ENCODE results near the gene LOXHD1.
A peak's percentile ranks its signal among the peaks of the same experiment; 100 is the strongest.

LOXHD1 gene

GRCh38 chr18:46433121-46433826, 223.7 kb downstream of the LOXHD1 start:
- Histone ChIP-seq H3K36me3 (ENCODE audit: control insufficient read depth in 4 of 4, insufficient read depth in 4 of 4, low read length in 3 of 4) (no peaks in the 10 kb centered on the region), H3K27me3 (replicated peaks in 2 of 5; ENCODE audit: control insufficient read depth in 4 of 5, insufficient read depth in 5 of 5, low read length in 4 of 5) (no peaks in the 10 kb centered on the region), H3K9me3 (ENCODE audit: control extremely low read depth in 1 of 5, control insufficient read depth in 4 of 5, insufficient read depth in 2 of 5, low read depth in 1 of 5, low read length in 4 of 5) (no peaks in the 10 kb centered on the region), H3K4me1 (ENCODE audit: control extremely low read depth in 1 of 4, control insufficient read depth in 4 of 4, insufficient read depth in 4 of 4, low read length in 3 of 4) (peaks cover 0 to 3% (median 1%) of the 10 kb centered on the region in 4 experiments), H3K4me3 (ENCODE audit: control insufficient read depth in 1 of 7, extremely low read depth in 1 of 7, insufficient read depth in 4 of 7, low read depth in 2 of 7, low read length in 6 of 7) (peak overlapping the region in 4 of 7 experiments; percentile 35 to 62 (median 43)), H3K27ac (ENCODE audit: insufficient read depth in 1 of 2, low read depth in 1 of 2, low read length in 2 of 2, poor library complexity in 1 of 2, severe bottlenecking in 2 of 2) (no peak overlapping the region)
- 42% methylated on average over 24 of the region's 35 CpGs for WGBS (ENCODE audit: insufficient coverage)
- peak in 1 of 3 donors; percentile 9 for DNase-seq
- ChIA-PET CTCF (interaction anchor here (0.5 kb wide), 1 partner anchor 1446 kb away, joined by 3 read pairs; no protein-coding TSS in a partner anchor), POLR2A (no interaction called here)

- ChIA-PET POLR2A (no interaction called here), CTCF (interaction anchor here (0.7 kb wide), 1 partner anchor 248 kb away, joined by 3 read pairs; no protein-coding TSS in a partner anchor)
- H3K27ac ChIP-seq (ENCODE audit: insufficient read depth in 1 of 2, low read depth in 1 of 2, low read length in 2 of 2, poor library complexity in 1 of 2, severe bottlenecking in 2 of 2), result no peak overlapping the region
- H3K36me3 ChIP-seq (ENCODE audit: control insufficient read depth in 4 of 4, insufficient read depth in 4 of 4, low read length in 3 of 4), result no peaks in the 10 kb centered on the region
- H3K27me3 ChIP-seq (replicated peaks in 2 of 5; ENCODE audit: control insufficient read depth in 4 of 5, insufficient read depth in 5 of 5, low read length in 4 of 5), result no peaks in the 10 kb centered on the region
- H3K4me1 ChIP-seq (ENCODE audit: control extremely low read depth in 1 of 4, control insufficient read depth in 4 of 4, insufficient read depth in 4 of 4, low read length in 3 of 4), result peaks cover 0 to 4% (median 2%) of the 10 kb centered on the region in 4 experiments
- no peaks in the 10 kb centered on the region for H3K9me3 ChIP-seq (ENCODE audit: control extremely low read depth in 1 of 5, control insufficient read depth in 4 of 5, insufficient read depth in 2 of 5, low read depth in 1 of 5, low read length in 4 of 5)
- DNase-seq, result no peak
- H3K4me3 ChIP-seq (ENCODE audit: control insufficient read depth in 1 of 7, extremely low read depth in 1 of 7, insufficient read depth in 4 of 7, low read depth in 2 of 7, low read length in 6 of 7), result no peak overlapping the region
- 87% methylated on average over 3 of the region's 4 CpGs for WGBS (ENCODE audit: insufficient coverage)
Measured at GRCh38 chr18:46431522-46432171, 225.4 kb downstream of the LOXHD1 start.

- Histone ChIP-seq H3K4me3 (ENCODE audit: control insufficient read depth in 1 of 7, extremely low read depth in 1 of 7, insufficient read depth in 4 of 7, low read depth in 2 of 7, low read length in 6 of 7) (no peak overlapping the region), H3K4me1 (ENCODE audit: control extremely low read depth in 1 of 4, control insufficient read depth in 4 of 4, insufficient read depth in 4 of 4, low read length in 3 of 4) (peaks cover 2 to 22% (median 14%) of the 10 kb centered on the region in 4 experiments), H3K27me3 (replicated peaks in 2 of 5; ENCODE audit: control insufficient read depth in 4 of 5, insufficient read depth in 5 of 5, low read length in 4 of 5) (no peaks in the 10 kb centered on the region), H3K27ac (ENCODE audit: insufficient read depth in 1 of 2, low read depth in 1 of 2, low read length in 2 of 2, poor library complexity in 1 of 2, severe bottlenecking in 2 of 2) (no peak overlapping the region), H3K36me3 (ENCODE audit: control insufficient read depth in 4 of 4, insufficient read depth in 4 of 4, low read length in 3 of 4) (no peaks in the 10 kb centered on the region), H3K9me3 (ENCODE audit: control extremely low read depth in 1 of 5, control insufficient read depth in 4 of 5, insufficient read depth in 2 of 5, low read depth in 1 of 5, low read length in 4 of 5) (no peaks in the 10 kb centered on the region)
- ChIA-PET CTCF (no interaction called here), POLR2A (no interaction called here)
- 91% methylated on average over 1 of the region's 2 CpGs for WGBS (ENCODE audit: insufficient coverage)
- no peak for DNase-seq
Measured at GRCh38 chr18:46429649-46430224, 227.3 kb downstream of the LOXHD1 start.

- POLR2A ChIA-PET, result no interaction called here
- DNase-seq, result no peak
- WGBS (ENCODE audit: insufficient coverage), result 100% methylated on average over 2 of the region's 4 CpGs
- Histone ChIP-seq H3K4me1 (ENCODE audit: control extremely low read depth in 1 of 4, control insufficient read depth in 4 of 4, insufficient read depth in 4 of 4, low read length in 3 of 4) (peaks cover 2 to 22% (median 14%) of the 10 kb centered on the region in 4 experiments), H3K9me3 (ENCODE audit: control extremely low read depth in 1 of 5, control insufficient read depth in 4 of 5, insufficient read depth in 2 of 5, low read depth in 1 of 5, low read length in 4 of 5) (no peaks in the 10 kb centered on the region), H3K36me3 (ENCODE audit: control insufficient read depth in 4 of 4, insufficient read depth in 4 of 4, low read length in 3 of 4) (no peaks in the 10 kb centered on the region), H3K27ac (ENCODE audit: insufficient read depth in 1 of 2, low read depth in 1 of 2, low read length in 2 of 2, poor library complexity in 1 of 2, severe bottlenecking in 2 of 2) (no peak overlapping the region), H3K27me3 (replicated peaks in 2 of 5; ENCODE audit: control insufficient read depth in 4 of 5, insufficient read depth in 5 of 5, low read length in 4 of 5) (no peaks in the 10 kb centered on the region), H3K4me3 (ENCODE audit: control insufficient read depth in 1 of 7, extremely low read depth in 1 of 7, insufficient read depth in 4 of 7, low read depth in 2 of 7, low read length in 6 of 7) (no peak overlapping the region)
- CTCF ChIA-PET, result no interaction called here
Measured at GRCh38 chr18:46429130-46429529, 227.9 kb downstream of the LOXHD1 start.

- no peak for DNase-seq
- H3K27ac ChIP-seq (ENCODE audit: insufficient read depth in 1 of 2, low read depth in 1 of 2, low read length in 2 of 2, poor library complexity in 1 of 2, severe bottlenecking in 2 of 2), result no peak overlapping the region
- ChIA-PET POLR2A (no interaction called here), CTCF (interaction anchor here (1.5 kb wide), 1 partner anchor 22 kb away, joined by 4 read pairs; no protein-coding TSS in a partner anchor)
- no peaks in the 10 kb centered on the region for H3K27me3 ChIP-seq (replicated peaks in 2 of 5; ENCODE audit: control insufficient read depth in 4 of 5, insufficient read depth in 5 of 5, low read length in 4 of 5)
- H3K9me3 ChIP-seq (ENCODE audit: control extremely low read depth in 1 of 5, control insufficient read depth in 4 of 5, insufficient read depth in 2 of 5, low read depth in 1 of 5, low read length in 4 of 5), result no peaks in the 10 kb centered on the region
- no peak overlapping the region for H3K4me3 ChIP-seq (ENCODE audit: control insufficient read depth in 1 of 7, extremely low read depth in 1 of 7, insufficient read depth in 4 of 7, low read depth in 2 of 7, low read length in 6 of 7)
- H3K36me3 ChIP-seq (ENCODE audit: control insufficient read depth in 4 of 4, insufficient read depth in 4 of 4, low read length in 3 of 4), result no peaks in the 10 kb centered on the region
- peaks cover 2 to 19% (median 14%) of the 10 kb centered on the region in 4 experiments for H3K4me1 ChIP-seq (ENCODE audit: control extremely low read depth in 1 of 4, control insufficient read depth in 4 of 4, insufficient read depth in 4 of 4, low read length in 3 of 4)
- 100% methylated on average over 2 of the region's 3 CpGs for WGBS (ENCODE audit: insufficient coverage)
Measured at GRCh38 chr18:46428368-46428767, 228.7 kb downstream of the LOXHD1 start.

GRCh38 chr18:46427216-46427995, 229.6 kb downstream of the LOXHD1 start:
- Histone ChIP-seq H3K9me3 (ENCODE audit: control extremely low read depth in 1 of 5, control insufficient read depth in 4 of 5, insufficient read depth in 2 of 5, low read depth in 1 of 5, low read length in 4 of 5) (no peaks in the 10 kb centered on the region), H3K27ac (ENCODE audit: insufficient read depth in 1 of 2, low read depth in 1 of 2, low read length in 2 of 2, poor library complexity in 1 of 2, severe bottlenecking in 2 of 2) (no peak overlapping the region), H3K36me3 (ENCODE audit: control insufficient read depth in 4 of 4, insufficient read depth in 4 of 4, low read length in 3 of 4) (no peaks in the 10 kb centered on the region), H3K4me1 (ENCODE audit: control extremely low read depth in 1 of 4, control insufficient read depth in 4 of 4, insufficient read depth in 4 of 4, low read length in 3 of 4) (peaks cover 2 to 19% (median 13%) of the 10 kb centered on the region in 4 experiments), H3K27me3 (replicated peaks in 2 of 5; ENCODE audit: control insufficient read depth in 4 of 5, insufficient read depth in 5 of 5, low read length in 4 of 5) (no peaks in the 10 kb centered on the region), H3K4me3 (ENCODE audit: control insufficient read depth in 1 of 7, extremely low read depth in 1 of 7, insufficient read depth in 4 of 7, low read depth in 2 of 7, low read length in 6 of 7) (no peak overlapping the region)
- CTCF ChIA-PET, result interaction anchor here (1.4 to 1.5 kb wide), 2 partner anchors 23 to 230 kb away, joined by 3 to 4 read pairs; partner anchors contain the start of gene LOXHD1
- WGBS (ENCODE audit: insufficient coverage), result 96% methylated on average over 15 of the region's 16 CpGs
- no peak for DNase-seq
- POLR2A ChIA-PET, result no interaction called here
